NCI-H2196 treated with DMSO at 0.1 percent for 48 hours (cell line): ENCODE results near the gene ADAMTS9.

Experiments used
- DNase-seq: peaks from one replicate; lab custom pipeline; 2025; ENCODE audit not compliant: unreplicated experiment; lab: John Stamatoyannopoulos, UW

Gene ADAMTS9

GRCh38 chr3:64495121-64495780 is 192.5 kb downstream of the ADAMTS9 start:
- no peak for DNase-seq

GRCh38 chr3:64494526-64494925 is 193.3 kb downstream of the ADAMTS9 start:
- no peak for DNase-seq

GRCh38 chr3:64493149-64493548 is 194.7 kb downstream of the ADAMTS9 start:
- no peak for DNase-seq

- no peak for DNase-seq
These were observed 196.0 kb downstream of the ADAMTS9 start for GRCh38 chr3:64491843-64492242.

- no peak for DNase-seq
These were observed 197.5 kb downstream of the ADAMTS9 start for GRCh38 chr3:64490180-64490724.

GRCh38 chr3:64489361-64490044 is 198.3 kb downstream of the ADAMTS9 start:
- DNase-seq: peak; percentile 57

- peak; percentile 27 for DNase-seq
These were observed 198.9 kb downstream of the ADAMTS9 start for GRCh38 chr3:64488939-64489338.

GRCh38 chr3:64484289-64484992 is 203.4 kb downstream of the ADAMTS9 start:
- DNase-seq: peak; percentile 13

- DNase-seq: no peak
These were observed 204.3 kb downstream of the ADAMTS9 start for GRCh38 chr3:64483467-64483866.

GRCh38 chr3:64475037-64475436 is 212.8 kb downstream of the ADAMTS9 start:
- DNase-seq: no peak

GRCh38 chr3:64473466-64473865 is 214.3 kb downstream of the ADAMTS9 start:
- no peak for DNase-seq

GRCh38 chr3:64470436-64470835 is 217.4 kb downstream of the ADAMTS9 start:
- DNase-seq: no peak

GRCh38 chr3:64467255-64467944 is 220.4 kb downstream of the ADAMTS9 start:
- DNase-seq: no peak
